ENCODE data around the gene PI16.

GRCh38 chr6:36961441-36962435, 7.2 kb downstream of the PI16 start:
- TF ChIP-seq CTCF (IDR thresholded peaks at IDR 0.05; ENCODE audit: insufficient read depth, low read length) (no peak), POLR2AphosphoS5 (IDR thresholded peaks at IDR 0.05; ENCODE audit: low read depth) (no peak)
